ENCODE measurements around the gene BTD.

The BTD gene

DNA sequence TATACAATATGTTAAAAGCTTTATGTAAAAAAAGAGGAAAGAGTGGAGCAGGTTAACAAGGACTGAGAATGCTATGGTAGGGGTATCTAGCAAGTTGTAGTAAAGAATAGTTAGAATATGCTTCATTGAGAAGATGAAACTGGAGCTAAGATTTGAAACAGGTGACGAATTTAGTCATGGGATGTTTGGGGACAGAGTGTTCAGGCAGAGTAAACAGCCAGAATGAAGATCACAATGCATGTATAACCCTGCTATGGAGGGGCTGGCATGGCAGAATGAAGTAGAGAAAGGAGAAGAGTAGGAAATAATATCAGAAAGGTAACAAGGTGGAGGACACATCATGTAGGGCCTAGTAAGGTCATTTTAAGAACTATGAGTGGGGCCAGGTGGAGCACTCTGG, 72.0 kb downstream of the BTD start:
- FAIRE-seq, result no peak

DNA sequence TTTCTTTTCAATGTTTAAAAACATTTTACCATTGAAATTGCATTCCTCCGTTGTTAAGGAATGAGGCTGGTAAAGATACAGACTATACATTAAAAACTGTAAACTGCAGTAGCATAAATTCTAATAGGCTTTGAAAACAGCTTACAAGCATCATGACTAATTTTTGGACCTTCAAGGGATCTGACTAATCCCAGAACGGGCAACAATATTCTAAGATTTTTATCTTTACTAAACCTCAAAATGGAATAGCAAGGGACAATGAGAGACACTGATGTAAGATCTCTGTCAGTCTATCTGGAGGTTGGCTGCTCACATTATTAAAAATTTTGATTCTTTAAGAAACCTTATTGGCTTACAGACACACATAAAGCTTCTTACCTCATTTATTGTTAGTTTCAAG, 74.7 kb downstream of the BTD start:
- no peak for FAIRE-seq

DNA sequence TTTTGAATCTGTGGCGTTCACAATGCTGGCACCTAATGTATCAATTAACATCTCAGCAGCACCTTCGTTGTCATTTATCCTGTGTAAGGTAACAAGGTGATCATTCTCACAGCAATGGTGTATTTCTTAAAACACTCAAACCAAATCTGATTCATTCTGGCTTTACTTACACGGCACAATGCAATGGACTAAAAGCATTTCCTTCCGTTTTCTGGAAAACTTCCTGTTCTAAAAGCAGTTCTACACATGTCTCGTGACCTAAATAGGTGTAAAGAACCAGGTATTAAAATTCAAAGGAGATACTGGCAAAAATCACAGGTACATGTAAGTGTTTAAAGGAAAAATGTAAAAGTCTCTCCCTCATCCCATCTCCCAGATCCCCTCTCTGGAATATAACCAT, 77.8 kb downstream of the BTD start:
- FAIRE-seq, result no peak

DNA sequence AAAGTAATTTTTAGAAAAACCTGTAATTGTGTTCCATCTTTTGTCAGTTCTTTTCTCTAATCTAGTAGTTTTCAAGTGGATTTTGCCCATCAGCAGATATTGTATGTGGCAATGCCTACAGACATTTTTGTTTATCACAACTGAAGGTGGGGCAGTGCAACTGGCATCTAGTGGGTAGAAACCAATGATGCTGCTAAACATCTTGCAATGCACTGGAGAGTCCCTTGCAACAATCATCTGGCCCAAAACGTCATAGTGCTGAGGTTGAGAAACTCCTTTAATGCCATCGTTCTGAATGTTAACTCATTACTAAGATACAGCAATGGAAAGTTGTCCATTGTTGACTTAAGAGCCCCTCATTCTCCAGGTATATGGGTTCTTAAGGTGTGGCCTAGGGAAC, 80.1 kb downstream of the BTD start:
- FAIRE-seq, result no peak

DNA sequence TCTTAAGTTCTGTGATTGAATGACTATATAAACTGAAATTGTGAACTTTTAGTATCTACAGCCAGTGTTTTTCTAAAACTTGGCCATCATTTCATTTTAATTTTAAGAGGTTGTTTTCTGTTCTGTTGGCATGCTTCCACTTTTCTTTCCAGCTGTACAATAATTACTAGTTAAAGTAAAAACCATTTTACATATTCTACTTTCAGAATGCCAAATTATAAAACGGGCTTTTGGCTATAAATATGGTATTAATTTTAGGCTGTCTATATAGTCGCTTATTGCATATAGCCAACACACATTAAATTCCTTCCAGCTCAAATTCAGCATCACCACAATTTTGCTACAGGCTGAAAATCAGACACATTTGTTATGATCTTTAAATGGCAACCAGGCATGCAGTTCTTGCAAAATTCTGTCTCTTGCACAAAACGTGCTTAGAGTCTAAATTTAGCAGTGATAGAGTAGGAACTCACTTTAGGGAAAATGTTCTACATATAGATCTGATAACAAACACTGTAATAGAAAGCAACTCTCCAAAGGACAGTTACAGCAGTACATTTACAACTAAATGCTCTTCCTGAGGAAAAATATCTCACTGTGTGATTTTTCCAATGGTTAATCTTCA, 81.1 kb downstream of the BTD start:
- FAIRE-seq, result no peak

DNA sequence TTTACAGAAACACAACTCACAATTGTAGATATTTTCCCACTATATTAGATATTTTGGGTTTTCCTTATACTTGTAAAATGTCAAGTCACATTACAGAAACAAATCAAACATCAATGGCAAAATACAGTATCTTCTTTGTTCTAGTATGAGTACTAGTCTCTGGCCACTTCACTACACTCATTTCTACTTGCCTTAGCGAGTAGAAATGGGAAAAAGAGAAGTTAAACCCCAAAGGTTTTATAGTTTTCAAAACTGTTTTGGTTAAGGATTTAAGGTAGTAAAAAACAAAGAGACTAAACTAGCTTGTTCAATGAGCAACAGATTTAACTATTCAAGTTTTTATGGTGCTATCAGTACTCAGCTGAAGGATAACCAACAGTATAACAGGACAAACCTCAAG, 81.7 kb downstream of the BTD start:
- no peak for FAIRE-seq

DNA sequence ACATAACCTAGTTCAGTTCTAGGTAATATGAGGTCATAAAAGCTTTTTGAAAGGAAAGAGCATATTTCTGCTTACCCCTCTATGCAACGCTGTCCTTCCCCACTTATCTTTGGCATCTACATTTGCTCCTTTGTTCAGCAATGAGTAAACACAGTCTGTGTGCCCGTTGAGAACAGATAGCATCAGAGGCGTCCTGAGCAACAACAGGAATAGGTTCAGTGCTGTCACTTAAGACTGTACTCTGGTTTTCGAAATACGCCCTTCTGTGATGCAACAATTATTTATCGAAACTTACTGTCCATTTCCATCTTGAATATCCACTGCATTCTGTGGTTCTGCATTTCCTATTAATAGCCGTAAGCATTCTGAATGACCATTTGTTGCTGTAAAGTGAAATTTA, 84.4 kb downstream of the BTD start:
- FAIRE-seq, result no peak

DNA sequence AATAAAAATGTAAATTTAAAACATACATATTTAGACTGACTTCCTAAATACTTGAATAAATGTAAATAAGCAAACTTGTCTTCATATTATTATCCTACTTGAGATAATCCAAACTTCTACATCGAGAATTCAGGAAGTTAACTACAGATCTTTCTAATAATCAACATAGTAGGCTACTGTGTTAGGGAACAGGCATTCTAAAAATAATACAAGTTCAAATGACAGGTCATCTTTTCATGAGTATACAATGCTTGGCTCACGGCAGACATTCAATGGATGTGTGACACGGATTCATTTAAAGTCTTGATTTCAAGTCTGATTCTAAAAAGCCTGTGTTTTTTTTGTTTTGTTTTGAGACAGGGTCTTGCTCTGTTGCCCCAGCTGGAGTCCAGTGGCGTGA, 88.7 kb downstream of the BTD start:
- no peak for FAIRE-seq

DNA sequence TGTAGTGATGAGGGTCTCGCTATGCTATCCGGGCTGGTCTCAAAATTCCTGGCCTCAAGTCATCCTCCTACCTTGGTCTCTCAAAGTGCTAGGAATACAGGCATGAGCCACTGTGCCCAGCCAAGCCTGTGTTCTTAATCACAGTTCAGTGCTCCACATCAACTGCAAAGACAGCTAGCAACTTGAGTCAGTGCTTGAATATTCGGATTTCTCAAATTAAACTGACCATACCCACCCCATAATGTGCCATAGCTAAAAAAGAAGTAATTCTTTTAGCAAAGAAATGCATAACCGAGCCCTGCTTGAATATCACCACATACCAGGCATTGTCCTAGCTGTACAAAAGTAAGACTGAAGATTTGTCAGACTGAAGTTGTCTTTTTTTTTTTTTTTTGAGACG, 89.2 kb downstream of the BTD start:
- no peak for FAIRE-seq

DNA sequence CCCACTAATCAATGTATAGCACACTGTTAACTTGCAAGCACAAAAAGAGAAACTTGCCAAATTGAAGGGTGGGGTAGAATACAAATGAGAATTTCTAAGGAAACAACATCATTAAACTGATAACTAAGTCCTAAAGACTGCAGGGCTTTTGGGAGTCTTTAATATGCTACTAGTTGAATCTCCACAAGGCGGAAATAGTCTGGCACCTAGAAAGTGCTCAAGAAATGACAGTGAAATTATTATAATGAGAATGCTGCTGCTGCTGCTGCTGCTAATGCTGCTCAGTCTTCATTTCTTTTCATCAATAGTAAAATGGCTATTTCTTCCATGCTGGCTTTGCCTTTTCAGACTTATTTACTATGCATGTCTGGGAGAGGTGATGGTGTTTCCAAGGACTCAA, 91.8 kb downstream of the BTD start:
- FAIRE-seq, result no peak

DNA sequence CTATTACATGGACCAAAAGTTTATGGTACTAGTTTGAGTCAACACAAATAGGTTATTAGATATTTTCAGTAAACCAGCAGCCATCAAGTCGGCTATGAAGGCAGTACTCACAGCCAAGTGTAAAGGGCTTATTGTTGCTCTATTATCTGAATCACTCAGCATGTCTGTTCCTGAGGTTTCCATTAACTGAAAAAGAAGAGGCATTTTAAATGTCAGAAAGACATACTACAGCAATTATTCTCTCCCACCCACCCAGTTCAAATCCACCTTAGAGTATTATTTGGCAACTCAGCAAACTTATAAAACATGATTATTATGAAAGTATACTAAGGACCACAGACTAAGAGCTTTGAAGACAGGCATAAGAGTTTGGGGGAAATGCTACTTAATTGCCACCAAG, 93.1 kb downstream of the BTD start:
- no peak for FAIRE-seq
